ENCODE data around the gene ZHX3.

The ZHX3 gene

DNA sequence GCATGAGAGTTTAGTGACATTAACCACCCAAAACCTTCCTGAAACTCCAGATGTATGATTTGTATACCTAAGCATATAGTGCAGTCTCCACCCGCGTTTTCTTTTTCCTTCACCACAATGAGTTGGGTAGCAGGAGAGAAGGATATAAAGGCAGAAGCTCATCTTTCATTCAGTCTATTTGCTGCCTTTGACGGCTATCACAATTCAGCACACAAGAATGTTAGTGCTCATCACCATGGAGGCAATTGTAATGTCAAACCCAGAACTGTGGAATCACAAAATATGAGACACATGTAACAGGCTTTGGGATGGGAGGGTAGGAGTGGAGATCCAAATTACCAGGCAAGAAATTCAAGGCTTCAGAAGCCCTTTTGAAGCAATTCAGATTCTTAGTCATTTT is 17.6 kb downstream of the ZHX3 start:
- no peak for DNase-seq (ENCODE audit: low read depth)

DNA sequence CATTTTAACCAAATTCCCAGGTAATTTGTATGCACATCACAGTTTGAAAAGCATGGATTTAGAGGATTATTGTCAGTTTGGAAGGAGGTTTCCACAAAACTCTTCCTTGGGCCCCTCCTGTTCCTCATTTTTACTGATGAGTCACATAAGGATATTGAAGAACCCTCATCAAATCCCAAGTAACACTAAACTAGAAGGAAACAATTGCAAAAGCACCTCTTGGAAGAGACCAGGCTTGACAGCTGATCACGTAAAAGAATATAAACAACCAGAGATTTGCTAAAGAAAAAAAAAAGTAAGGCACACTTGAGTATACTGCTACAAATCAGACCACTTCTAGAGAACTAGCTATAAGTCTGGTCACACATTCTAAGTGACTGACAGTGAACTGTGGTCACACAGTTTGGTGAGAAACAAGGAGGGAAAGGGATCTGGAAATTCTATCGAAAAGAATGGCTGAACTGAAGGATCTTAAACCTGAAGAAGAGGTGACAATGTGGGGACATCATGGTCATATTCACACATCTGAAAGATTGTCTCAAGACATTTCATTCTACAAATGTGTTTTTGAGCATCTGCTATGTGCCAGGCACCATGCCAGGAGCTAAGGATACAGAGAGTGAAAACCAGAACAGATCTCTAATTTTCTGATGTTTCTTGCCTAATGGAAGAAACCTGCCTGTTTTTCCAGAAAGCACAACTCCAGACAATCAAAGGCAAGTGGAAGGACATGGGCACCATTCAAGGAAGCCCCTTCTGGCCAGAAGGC is 24.1 kb downstream of the ZHX3 start:
- no peak for DNase-seq (ENCODE audit: low read depth)

DNA sequence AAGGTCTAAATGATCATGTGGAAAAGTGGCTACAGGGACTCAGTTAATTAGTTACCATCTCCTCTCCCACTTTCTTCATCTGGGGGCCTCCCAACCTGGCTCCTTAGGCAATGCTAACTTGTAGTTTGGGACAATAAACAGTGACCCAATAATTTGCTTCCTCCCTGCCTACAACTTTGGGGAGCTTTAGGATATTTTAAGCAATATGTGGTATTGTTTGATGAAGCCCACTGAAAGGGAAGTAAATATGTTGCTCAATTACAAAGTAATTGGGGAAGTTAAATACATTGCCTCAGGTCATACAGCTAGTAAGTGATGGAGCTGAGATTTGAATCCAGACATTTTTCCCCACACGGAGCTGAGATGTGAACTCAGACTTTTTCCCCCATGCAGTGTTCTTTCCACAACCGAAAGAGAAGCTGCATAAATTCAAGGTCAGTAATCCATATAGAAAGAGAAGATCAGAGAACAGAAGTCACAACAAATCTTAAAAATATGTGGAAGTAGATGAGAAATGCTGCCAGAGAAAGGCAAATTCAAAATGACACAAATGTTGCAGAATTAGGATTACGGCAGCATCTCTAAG is 26.6 kb downstream of the ZHX3 start:
- no peak for DNase-seq (ENCODE audit: low read depth)

DNA sequence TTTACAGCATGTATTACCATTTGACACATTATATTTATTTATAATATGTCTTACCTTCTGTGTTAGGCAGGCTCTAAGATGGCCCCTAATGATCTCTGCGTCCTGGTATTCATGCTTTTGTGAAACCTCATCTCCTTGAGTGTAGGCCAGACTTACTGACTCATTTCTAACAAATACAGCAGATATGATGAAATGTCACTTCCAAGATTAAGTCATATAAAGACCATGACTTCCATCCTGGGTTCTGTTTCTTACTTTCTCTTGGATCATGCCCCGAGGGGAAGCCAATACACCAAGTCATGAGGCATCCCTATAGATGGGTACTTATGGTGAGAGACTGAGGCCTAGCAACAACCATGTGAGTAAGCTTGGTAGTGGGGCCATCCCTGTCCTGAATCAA is 30.2 kb downstream of the ZHX3 start:
- DNase-seq (ENCODE audit: low read depth) = no peak

DNA sequence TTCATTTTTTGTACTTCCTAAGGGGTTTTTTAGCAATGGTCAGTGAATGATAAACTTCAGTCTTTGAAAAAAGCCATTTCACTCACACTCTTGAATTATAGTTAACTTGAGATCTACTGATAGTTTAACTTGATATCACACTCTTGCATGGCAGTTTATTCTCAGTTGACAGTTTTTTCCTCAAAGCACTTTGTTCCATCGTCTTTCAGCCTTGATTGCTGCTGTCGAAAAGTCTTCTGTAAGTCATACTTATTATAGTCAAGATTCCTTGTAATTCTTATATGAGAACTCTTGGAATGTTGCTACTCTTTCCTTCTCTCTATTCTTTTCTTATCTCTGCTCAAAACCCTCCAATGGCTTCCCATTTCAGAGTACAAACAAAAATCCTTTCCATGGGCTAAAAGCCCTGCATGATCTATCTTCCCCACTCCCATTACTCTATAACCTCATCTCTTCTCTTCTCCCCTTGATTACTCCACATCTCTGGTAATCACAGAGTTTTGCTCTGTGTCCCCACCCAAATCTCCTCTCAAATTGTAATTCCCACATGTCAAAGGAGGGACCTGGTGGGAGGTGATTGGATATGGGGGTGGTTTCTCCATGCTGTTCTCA is 31.2 kb downstream of the ZHX3 start:
- no peak for DNase-seq (ENCODE audit: low read depth)

DNA sequence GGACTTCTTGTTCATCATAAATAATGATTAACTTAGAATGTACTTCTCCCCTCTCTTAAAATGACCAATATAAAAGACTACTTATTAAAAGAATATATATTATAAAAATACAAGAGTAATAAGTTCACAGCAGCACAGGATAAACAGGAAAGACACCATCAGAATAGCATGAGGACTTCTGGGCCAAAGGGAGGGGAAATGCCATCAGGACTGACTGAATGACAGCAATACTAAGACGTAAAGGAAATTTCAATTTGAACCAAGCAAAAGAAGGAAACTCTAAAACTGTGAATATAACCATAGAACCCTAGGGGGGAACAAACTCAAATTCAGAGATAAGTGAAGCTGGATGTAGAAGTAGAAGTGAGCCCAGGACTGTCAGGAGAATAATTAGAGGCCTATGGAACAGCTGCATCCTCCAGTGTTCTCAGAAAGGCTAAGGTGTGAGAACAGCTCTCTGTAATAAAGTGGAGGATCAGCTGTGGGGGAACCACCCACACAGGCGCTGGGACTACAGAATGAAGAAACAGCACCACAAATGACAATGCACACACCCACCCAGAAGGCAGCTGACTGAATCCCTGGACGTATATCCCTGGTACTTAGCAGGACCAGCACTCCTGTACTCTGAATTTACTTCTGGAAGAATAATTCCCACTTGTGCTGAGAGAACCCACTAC is 37.8 kb downstream of the ZHX3 start:
- no peak for DNase-seq (ENCODE audit: low read depth)

DNA sequence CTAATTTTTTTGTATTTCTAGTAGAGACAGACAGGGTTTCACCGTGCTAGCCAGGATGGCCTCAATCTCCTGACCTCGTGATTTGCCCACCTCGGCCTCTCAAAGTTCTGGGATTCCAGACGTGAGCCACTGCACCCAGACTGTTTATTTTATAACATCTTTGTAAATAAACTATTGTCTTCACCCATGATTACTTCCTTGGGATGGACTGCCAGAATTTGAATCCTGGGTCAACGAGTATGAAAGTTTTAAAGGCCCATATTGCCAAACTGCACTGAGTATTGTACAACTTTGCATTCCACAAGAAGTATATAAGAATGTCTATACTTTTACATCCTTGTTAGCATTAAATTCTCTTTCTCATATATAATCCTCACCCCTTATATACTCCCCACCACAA is 38.6 kb downstream of the ZHX3 start:
- DNase-seq (ENCODE audit: low read depth) = no peak

DNA sequence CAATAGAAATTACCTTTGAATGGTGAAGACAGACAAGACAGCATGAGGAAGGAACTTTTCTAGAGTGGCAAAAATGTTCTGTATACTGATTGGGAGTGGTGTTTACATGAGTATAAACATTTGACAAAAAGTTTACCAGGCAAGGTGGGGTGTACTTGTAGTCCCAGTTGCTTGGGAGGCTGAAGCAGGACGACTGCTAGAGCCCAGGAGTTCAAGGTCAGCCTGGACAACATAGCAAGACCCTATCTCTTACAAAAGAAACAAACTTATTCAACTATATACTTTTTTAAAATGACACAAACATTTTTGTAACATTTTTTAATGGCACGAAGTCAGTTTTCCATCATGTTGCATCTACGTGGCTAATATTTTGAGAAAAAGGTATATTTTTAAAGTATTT is 40.5 kb downstream of the ZHX3 start:
- DNase-seq (ENCODE audit: low read depth) = no peak

DNA sequence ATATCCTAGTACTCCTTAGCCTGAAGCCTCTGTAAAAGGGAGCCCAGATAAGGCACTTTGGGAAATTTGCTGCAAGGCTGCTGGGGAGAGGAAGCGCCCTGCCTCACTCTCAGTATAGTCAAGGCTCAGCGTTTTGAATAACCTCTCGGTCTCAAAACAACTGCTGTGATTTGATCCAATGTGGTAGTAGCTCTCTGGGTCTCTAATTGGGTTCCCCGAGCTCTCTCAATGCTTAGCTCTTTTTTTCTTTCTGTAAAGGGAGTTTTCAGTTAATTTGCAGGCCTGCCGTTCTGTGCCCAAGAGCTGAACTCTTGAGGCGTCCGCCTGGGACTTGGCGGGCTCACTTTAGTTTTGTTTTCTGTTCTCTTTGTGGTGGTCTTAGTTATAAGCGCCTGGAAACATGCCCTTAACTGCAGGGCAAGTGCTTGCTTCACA is 41.2 kb downstream of the ZHX3 start:
- no peak for DNase-seq (ENCODE audit: low read depth)

DNA sequence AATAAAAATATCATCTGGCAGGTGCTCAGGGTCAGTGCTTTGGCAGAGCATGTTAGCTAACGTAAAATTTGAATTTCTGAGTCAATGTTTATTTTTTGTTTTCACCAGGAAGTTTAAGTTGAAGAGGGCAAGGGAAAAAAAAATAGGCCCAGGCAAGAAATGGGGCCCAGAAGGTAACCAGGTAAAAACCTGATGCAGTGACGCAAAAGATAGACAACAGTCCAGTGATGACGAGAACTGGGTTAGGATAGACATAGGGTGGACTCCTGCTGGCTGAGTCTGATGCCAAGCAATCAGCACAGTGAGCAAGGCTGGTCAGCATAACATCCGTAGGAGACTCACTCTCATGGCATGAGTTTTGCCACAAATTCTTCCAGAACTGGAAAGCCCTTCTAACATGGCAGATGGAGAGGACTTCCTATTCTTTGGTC is 42.2 kb downstream of the ZHX3 start:
- no peak for DNase-seq (ENCODE audit: low read depth)

DNA sequence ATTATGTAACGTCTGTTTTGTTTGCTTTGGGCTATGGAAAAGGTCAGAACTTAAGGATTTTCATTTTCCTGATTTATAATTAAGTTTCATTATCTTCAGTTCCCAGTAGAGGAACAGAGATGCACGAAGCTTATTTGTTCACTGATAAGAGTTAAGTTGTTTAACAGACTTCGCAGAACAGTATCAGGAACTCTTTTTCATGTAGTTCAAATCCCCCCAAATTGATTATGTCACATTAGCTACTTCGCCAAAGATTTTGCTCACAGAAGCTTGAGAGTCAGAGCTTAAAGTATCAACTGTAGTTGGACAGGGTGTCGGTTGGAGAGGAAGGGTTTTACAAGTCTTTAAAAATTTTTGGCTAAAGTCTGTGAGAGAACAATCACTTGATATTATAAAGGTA is 43.4 kb downstream of the ZHX3 start:
- DNase-seq (ENCODE audit: low read depth) = no peak

DNA sequence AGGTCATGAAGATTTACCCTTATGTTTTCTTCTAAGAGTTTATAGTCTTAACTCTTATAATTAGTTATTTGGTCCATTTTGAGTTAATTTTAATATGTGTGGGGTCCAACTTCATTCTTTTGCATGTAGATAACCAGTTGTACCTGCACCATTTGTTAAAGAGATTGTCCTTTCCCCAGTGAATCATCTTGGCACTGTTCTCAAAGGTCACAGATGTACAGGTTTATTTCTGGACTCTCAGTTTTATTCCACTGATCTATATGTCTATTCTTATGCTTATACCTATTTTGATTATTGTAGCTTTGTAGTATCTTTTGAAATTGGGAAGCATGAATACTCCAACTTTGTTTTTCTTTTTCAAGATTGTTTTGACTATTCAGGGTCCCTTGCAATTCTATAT is 44.1 kb downstream of the ZHX3 start:
- no peak for DNase-seq (ENCODE audit: low read depth)

DNA sequence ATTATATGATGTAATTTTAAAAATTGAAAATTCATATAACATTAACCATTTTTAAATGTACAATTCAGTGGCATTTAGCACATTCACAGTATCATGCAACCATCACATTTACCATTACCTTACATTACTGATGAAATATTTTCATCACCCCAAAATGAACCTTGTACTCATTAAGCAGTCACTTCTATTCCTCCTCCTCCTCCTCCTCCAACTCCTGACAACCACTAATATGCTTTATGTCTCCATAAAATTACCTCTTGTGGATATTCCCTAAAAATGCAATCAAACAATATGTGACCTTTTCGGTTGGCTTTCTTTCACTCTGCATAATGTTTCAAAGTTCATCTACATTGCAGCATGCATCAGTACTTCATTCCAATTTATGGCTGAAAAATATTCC is 45.2 kb downstream of the ZHX3 start:
- DNase-seq (ENCODE audit: low read depth) = no peak

DNA sequence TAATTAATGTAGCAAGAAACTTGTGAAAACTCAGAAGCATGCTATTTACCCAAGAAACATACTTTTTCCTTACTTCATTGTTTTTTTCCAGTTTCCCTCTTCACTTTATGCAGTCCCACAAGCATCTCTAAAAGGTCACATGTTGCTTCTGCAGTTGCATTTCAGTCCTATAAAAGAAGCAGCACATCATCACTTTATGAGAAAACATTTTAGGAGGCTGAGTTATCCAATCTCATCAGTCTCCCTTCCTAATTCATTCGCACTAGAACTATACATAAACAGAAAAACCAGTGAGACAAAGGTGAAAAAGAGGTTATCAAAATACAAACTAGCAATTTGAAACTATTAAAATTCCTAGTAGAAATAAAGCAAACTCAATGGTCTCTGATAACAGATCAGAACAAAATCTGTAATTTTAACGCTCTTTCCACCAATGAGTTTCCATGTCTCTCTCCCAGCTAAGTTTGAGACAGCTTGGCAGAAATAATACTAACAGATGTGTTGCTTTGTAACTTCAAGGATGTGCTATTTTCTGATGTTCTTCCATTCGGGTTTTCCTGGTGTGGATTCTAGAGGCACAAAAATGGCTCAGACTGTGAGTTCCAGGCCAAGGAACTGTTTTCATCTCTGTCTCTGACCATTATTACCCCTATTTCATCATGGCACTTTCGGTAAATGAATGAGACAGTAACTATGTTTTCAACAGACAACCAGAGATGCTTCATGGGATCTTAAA is 48.4 kb downstream of the ZHX3 start:
- no peak for DNase-seq (ENCODE audit: low read depth)

DNA sequence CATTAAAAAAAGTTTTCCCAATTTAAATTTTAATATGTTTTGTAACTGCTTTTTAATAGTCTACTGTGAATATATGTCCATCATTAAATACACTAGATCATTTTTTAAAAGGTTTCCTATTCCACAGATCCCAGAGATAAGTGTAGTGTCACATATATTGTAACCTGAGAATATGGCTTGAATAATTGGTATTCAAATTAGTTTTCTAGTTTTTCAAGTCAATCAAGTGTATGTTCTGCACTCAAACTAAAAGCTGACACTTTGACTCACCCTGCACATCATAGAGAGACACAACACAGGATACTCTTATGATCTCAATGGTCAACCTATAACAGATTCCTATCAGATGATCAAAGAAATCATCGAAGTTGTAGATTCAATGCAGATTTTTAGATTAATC is 49.1 kb downstream of the ZHX3 start:
- no peak for DNase-seq (ENCODE audit: low read depth)

DNA sequence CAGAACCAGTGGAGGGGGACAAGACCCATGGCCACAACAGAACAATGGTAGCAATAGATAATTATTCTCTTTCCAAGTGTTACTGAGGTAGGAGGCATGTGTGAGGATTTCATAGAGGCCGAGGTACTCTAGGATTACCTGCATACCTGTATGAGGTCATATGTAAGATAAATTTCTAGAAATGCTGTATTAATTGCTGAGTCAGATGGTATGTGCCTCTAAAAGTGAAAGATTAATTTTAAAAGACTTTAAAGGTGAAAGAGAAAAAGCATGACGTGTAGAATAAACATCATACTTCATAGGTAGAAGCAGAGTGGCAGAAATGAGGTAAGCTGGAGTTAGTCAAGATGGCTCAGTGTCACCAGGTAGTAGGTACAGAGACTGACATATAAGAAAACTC is 51.6 kb downstream of the ZHX3 start:
- DNase-seq (ENCODE audit: low read depth) = no peak

DNA sequence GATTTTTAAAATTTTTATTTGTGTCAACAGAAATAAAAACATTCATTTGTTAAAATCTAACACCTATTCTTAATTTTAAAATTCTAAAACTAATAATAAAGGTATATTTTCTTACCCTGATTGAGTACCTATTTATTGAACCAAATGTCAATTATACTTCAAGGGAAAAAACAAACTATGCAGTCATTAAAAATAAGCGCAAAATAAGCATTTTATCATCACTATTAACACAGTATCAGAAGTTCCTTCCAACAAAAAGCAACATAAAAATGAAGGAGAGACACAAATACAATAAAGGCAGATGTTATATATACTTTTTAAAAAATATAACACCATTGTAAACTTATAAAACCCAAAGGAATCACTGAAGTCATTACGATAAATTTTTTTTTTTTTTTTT is 52.7 kb downstream of the ZHX3 start:
- DNase-seq (ENCODE audit: low read depth) = no peak

DNA sequence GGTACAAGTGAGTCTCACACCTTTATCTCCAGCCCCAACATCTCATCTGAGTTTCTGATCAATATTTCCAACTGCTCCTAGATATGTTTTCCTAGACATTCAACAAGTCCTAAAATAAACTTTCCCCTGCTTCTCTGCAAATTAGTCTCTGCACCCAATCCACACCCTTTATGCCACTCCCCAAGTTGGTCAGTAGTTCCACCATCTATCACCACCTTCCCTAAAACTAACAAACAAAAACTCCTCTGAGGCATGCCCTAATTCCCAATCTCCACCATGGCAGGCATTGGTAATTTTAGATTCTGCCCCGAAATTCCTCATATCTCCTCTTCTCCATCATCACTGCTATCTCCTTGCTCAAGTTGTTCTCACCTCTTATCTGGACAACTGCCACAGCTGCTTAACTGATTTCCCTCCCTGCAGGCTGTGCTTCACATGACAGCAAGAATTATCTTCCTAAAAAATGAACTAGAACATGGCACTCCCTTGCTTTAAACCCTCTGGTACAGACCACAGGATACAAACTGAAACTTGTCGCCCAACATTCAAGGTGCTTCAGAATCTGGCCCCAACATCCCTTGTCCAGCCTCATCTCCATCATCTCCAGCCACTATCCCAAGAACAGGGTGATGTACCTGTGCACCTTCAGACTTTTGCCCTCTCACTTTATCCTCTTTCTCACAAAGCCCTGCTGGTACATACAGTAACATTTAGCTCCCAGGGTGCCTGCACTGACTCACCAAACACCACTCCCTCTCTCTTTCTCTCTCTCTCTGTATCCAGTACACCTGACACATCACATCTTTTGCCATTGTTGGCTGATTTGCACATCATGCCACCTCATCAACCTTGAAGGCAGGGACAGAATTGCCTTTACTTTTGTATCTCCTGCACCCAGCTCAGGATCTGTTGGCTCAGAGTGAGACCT is 55.5 kb downstream of the ZHX3 start:
- DNase-seq (ENCODE audit: low read depth) = no peak

DNA sequence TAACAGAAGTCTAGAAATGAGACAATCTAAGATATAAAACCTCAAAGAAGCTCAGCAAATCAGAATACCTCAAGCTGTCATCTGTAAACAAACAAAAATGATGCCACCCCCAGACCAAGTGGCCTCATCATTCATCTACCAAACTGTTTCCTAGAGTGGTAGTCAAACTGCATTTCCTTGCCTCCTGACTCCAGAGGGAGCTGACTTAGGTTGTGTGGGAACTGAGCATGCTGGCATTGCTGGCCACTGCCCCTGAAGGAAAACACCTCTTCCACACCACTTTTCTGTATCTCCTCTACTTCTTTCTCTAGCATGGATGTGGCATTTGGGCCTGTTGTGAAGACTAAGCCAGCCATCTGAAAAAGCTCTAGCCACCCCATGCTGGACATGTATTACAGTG is 56.3 kb downstream of the ZHX3 start:
- DNase-seq (ENCODE audit: low read depth) = no peak

DNA sequence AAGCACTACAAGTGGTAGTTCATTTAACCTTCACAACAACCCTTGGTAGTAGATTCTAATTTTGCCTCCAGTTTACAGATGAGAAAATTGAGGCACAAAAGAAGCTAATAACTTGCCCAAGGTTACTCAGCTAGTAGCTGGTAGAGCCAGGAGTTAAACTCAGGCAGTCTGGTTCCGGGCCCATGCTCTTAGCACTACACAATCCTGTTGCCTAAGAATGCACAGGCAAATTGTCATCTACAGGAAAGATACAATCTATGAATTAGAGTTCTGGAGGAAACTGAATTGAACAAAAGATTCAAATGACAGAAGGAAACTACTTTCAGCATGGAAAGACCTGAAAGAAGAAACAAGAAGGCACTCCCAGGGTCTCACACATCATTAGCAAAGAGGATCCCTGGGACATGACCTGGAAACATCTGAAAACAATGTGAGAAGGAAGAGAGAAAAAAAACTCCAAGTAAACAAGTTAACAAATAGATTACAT is 56.8 kb downstream of the ZHX3 start:
- no peak for DNase-seq (ENCODE audit: low read depth)

DNA sequence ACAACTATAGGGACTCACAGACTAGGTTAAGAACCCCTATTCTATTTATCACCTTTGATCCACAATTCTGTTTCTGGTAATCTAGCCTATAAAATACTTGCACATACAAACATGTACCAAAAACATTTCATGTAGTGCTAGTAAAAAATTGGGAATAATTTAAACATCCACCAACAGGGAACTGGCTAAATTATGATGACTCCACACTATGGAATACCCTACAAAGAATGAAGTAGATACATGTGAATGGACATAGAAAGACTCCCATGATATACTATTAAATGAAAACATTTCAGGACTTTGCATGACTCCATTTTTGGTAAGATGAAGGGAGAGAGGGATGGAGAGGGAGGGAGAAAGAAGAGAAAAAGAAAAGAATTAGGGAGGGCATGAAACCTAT is 58.2 kb downstream of the ZHX3 start:
- DNase-seq (ENCODE audit: low read depth) = no peak

All from CMK (cell line).